Measurements from ENCODE around the gene PIGM. TPM values are rescaled to one million over a fixed set of nuclear protein-coding genes. Genes with fewer than 3 reads are reported as not detected.

Gene PIGM
- total and polyA plus RNA-seq, 2 of the 13 experiments (the other 11 are each of a cell fraction or from before 2014, with no cell fraction given), result 3.4 to 4.6 TPM

- TF ChIP-seq ZNF614 (CRISPR knock-in tag; IDR thresholded peaks at IDR 0.05; ENCODE audit: borderline replicate concordance) (peak; percentile 31; the same call in 1 of the 2 replicates), RARA (CRISPR knock-in tag; IDR thresholded peaks at IDR 0.05) (peak; percentile 84), EP300 (IDR thresholded peaks at IDR 0.05; ENCODE audit: low read depth in 2 of 2, low read length in 2 of 2) (peak in 1 of 2 experiments; percentile 45; a peak in 1 of 4 replicates), EP300 (CRISPR knock-in tag; IDR thresholded peaks at IDR 0.05; ENCODE audit: borderline replicate concordance) (no peak; the same call in 1 of the 2 replicates), RXRB (CRISPR knock-in tag; IDR thresholded peaks at IDR 0.05; ENCODE audit: borderline replicate concordance) (peak; percentile 9; the same call in 1 of the 2 replicates)
These were observed 43.1 kb upstream of the PIGM start (continued) for GRCh38 chr1:160074865-160075264.

DNA sequence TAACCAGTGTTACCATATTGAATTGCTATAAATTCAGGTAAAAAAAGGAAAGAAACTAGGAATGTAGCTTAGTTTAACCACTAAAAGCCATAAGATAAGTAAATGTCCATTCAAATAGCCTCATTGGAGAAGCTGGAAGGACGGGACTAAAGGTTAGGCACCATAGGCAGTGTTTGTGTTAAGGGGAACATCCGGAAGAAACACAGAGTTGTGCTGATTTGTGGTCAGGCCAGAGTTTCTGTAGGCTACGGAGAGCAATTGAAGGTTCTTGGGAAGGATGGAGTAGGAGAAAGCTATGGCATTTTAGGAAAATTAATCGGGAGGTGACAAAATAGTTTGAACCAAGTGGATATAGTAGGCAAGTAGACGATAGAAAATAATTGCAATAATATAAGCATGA is 39.5 kb upstream of the PIGM start:
- peaks cover 3% of the 10 kb centered on the region for H3K79me2 ChIP-seq (ENCODE audit: insufficient read depth, low read length)
- ATAC-seq, result no peak
- peak overlapping the region; percentile 77 to 87 (median 80); a peak in 3 of 6 replicates for H3K4me3 ChIP-seq (replicated peaks in 1 of 3; ENCODE audit: insufficient read depth in 1 of 3, low read depth in 2 of 3, low read length in 3 of 3)
- H3K27ac ChIP-seq (ENCODE audit: extremely low read length, insufficient read depth, low read length), result no peak overlapping the region
- no peaks in the 10 kb centered on the region for H4K20me1 ChIP-seq (ENCODE audit: insufficient read depth, low read length)
- ChIA-PET CTCF (ENCODE audit: low intra/inter-chr PET ratio, low total read pairs) (no interaction called here), POLR2A (interaction anchor here (0.9 to 1.8 kb wide), 2 partner anchors 25 to 191 kb away, joined by 3 to 4 read pairs; partner anchors contain the start of gene DCAF8)
- intact Hi-C loops (cut with micrococcal nuclease; ENCODE audit: unreplicated experiment) (no loop called here), in situ Hi-C loops (cut with HindIII; ENCODE audit: extremely low pct_ligation_motif_present, low pct_unique_long_range_greater_than_20kb) (no loop called here)
- peak overlapping the region; percentile 72; the same call in 1 of the 2 replicates for H3K9ac ChIP-seq (ENCODE audit: insufficient read depth, low read depth, low read length)
- H3K27me3 ChIP-seq (ENCODE audit: control insufficient read depth in 1 of 2, insufficient read depth in 2 of 2, low read length in 2 of 2), result no peaks in the 10 kb centered on the region; a peak in 1 of 5 replicates
- peak; percentile 72 for FAIRE-seq
- no TSS peak for BruUV-seq (replicated peaks)
- peak; percentile 46 for DNase-seq (ENCODE audit: low spot score)
- H3K4me1 ChIP-seq (ENCODE audit: insufficient read depth, low read length), result peaks cover 83% of the 10 kb centered on the region
- H2AFZ ChIP-seq (ENCODE audit: low read length), result no peak overlapping the region
- peak overlapping the region; percentile 92 for H3K4me2 ChIP-seq (ENCODE audit: low read depth, low read length)
- H3K36me3 ChIP-seq (replicated peaks in 1 of 2; ENCODE audit: control insufficient read depth in 1 of 2, insufficient read depth in 2 of 2, low read length in 2 of 2), result no peaks in the 10 kb centered on the region; a peak in 1 of 5 replicates
- 35% methylated on average over 5 of the region's 5 CpGs for WGBS (ENCODE audit: low lambda C conversion rate)
- H3K9me3 ChIP-seq (ENCODE audit: low read length), result no peaks in the 10 kb centered on the region
- TF ChIP-seq ELF1 (CRISPR knock-in tag; IDR thresholded peaks at IDR 0.05) (peak; percentile 52), ZNF256 (CRISPR knock-in tag; conservative IDR thresholded peaks at IDR 0.05) (no peak), ZNF414 (CRISPR knock-in tag; IDR thresholded peaks at IDR 0.05) (no peak), ETV5 (CRISPR knock-in tag; IDR thresholded peaks at IDR 0.05; ENCODE audit: borderline replicate concordance) (peak; percentile 76; the same call in 1 of the 2 replicates), ARID5B (CRISPR knock-in tag; IDR thresholded peaks at IDR 0.05) (0 out of 2 replicates have a peak, but pooled peaks have one; percentile 15), FOXA1 (IDR thresholded peaks at IDR 0.05) (no peak), FOXA1 (CRISPR knock-in tag; IDR thresholded peaks at IDR 0.05) (0 out of 2 replicates have a peak, but pooled peaks have one; percentile 11), HCFC1 (IDR thresholded peaks at IDR 0.05; ENCODE audit: low read depth, low read length) (no peak), RXRB (CRISPR knock-in tag; IDR thresholded peaks at IDR 0.05; ENCODE audit: borderline replicate concordance) (peak; percentile 12; the same call in 1 of the 2 replicates), SAP130 (CRISPR knock-in tag; IDR thresholded peaks at IDR 0.05; ENCODE audit: low read depth) (peak; percentile 55; the same call in 1 of the 2 replicates), PPARG (CRISPR knock-in tag; conservative IDR thresholded peaks at IDR 0.05) (0 out of 2 replicates have a peak, but pooled peaks have one; percentile 31), HNF4A (CRISPR knock-in tag; IDR thresholded peaks at IDR 0.05) (peak; percentile 21; the same call in 1 of the 2 replicates)
- TF ChIP-seq, protein P1, sequence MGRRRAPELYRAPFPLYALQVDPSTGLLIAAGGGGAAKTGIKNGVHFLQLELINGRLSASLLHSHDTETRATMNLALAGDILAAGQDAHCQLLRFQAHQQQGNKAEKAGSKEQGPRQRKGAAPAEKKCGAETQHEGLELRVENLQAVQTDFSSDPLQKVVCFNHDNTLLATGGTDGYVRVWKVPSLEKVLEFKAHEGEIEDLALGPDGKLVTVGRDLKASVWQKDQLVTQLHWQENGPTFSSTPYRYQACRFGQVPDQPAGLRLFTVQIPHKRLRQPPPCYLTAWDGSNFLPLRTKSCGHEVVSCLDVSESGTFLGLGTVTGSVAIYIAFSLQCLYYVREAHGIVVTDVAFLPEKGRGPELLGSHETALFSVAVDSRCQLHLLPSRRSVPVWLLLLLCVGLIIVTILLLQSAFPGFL (CRISPR knock-in tag; IDR thresholded peaks at IDR 0.05), result no peak
